NOMO-1 (cell line): ENCODE data around the gene FTO.
A peak's percentile ranks its signal among the peaks of the same experiment; 100 is the strongest.
"Not testable (repeated sequence)": the region's sequence is repeated elsewhere in the genome, so short reads cannot be mapped to it uniquely, and the experiment has no call there.

Source experiments
- DNase-seq, 2 experiments: peaks; one replicate each; lab custom pipeline; 2025; ENCODE audit not compliant: unreplicated experiment in 2 of 2; lab: John Stamatoyannopoulos, UW

The FTO gene

GRCh38 chr16:53821487-53821886 lies 117.5 kb downstream of the FTO start:
- DNase-seq = no peak

GRCh38 chr16:53821957-53822625 lies 118.1 kb downstream of the FTO start:
- no peak for DNase-seq

GRCh38 chr16:53822936-53823529 lies 119.1 kb downstream of the FTO start:
- peak in 1 of 2 experiments; percentile 2 for DNase-seq

- DNase-seq = no peak
Observed at GRCh38 chr16:53826658-53827057, 122.7 kb downstream of the FTO start.

- no peak for DNase-seq
Observed at GRCh38 chr16:53827741-53828140, 123.8 kb downstream of the FTO start.

GRCh38 chr16:53829186-53829747 lies 125.3 kb downstream of the FTO start:
- DNase-seq = no peak

GRCh38 chr16:53832896-53833544 lies 129.1 kb downstream of the FTO start:
- DNase-seq = no peak

GRCh38 chr16:53836142-53836541 lies 132.2 kb downstream of the FTO start:
- DNase-seq = no peak

GRCh38 chr16:53836680-53837079 lies 132.7 kb downstream of the FTO start:
- no peak for DNase-seq

GRCh38 chr16:53837426-53837825 lies 133.5 kb downstream of the FTO start:
- DNase-seq = no peak

- no peak for DNase-seq
Observed at GRCh38 chr16:53839150-53839549, 135.2 kb downstream of the FTO start.

- DNase-seq = no peak
Observed at GRCh38 chr16:53840456-53840855, 136.5 kb downstream of the FTO start.

GRCh38 chr16:53841884-53842283 lies 137.9 kb downstream of the FTO start:
- DNase-seq = no peak

GRCh38 chr16:53843084-53843483 lies 139.1 kb downstream of the FTO start:
- no peak for DNase-seq

- no peak for DNase-seq
Observed at GRCh38 chr16:53844804-53845203, 140.8 kb downstream of the FTO start.

- DNase-seq = not testable (repeated sequence)
Observed at GRCh38 chr16:53846549-53846948, 142.6 kb downstream of the FTO start.

- peak; percentile 26 to 79 for DNase-seq
Observed at GRCh38 chr16:53846971-53847370, 143.0 kb downstream of the FTO start.

GRCh38 chr16:53848277-53848942 lies 144.5 kb downstream of the FTO start:
- no peak for DNase-seq

GRCh38 chr16:53848950-53849349 lies 145.0 kb downstream of the FTO start:
- no peak for DNase-seq

- peak in 1 of 2 experiments; percentile 44 for DNase-seq
Observed at GRCh38 chr16:53849585-53849984, 145.6 kb downstream of the FTO start.

- DNase-seq = peak in 1 of 2 experiments; percentile 59
Observed at GRCh38 chr16:53849994-53850393, 146.0 kb downstream of the FTO start.
